HepG2 (cell line): ENCODE measurements around the gene PIWIL1.

Experiments used
- NRL ChIP-seq: sonication (generic); formaldehyde crosslinking; IDR thresholded peaks from 2 replicates; pipeline ENCODE4 v1.5.0; 2020; ENCODE audit warnings: missing genetic modification reagents, mild to moderate bottlenecking, moderate library complexity, borderline replicate concordance
- ZKSCAN8 ChIP-seq: IDR thresholded peaks from 2 replicates; pipeline ENCODE4 v1.6.1; 2016; ENCODE audit warnings: borderline replicate concordance, missing genetic modification reagents, missing compliant biosample characterization

DNA sequence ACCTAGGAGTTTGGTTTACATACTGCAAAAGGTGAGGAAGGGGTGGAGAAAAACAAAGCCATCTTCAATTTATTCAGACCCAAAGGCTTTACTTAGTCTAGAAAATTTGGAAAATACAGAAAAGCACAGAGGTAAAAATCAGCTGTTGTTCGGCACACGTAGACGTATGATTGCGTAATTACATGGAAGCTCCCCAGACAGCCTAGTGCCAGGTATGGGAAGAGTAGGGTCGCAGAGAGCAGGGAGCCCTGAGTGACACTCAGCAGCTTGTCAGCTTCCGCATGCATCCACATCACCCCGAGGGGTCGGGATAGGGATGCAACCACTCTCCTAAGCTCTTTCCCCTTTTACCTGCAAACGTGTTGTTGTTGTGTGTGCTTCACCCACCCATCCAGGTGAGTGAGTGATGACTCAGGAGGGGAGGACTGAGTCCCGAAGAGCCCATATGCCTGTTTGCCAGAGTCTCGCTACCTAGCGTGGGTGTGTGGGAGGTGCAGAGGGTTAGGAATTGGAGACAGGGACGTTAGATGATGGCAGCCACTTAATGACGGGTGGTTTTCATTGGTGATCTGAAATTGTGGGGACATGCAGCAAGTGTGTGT, 20.1 kb downstream of the PIWIL1 start:
- TF ChIP-seq NRL (CRISPR knock-in tag): no peak
- no peak for TF ChIP-seq ZKSCAN8
